Heart left ventricle (tissue), 13 donors: Measurements from ENCODE around the gene TNS1.

Experiments
- POLR2A ChIP-seq, 2 donors: fragments of 450-650 bp; IDR thresholded peaks; one replicate each; pipeline ENCODE4 v1.6.1; 2017; ENCODE audit warnings: antibody characterized with exemption in 2 of 2, mild to moderate bottlenecking in 2 of 2, moderate library complexity in 2 of 2
- TF ChIP-seq, protein P1 (sequence below), 12 donors: fragments of 200-600 bp; sonication (generic) in 4 of 12; IDR thresholded peaks; one replicate each; pipeline versions ENCODE4 v1.5.0 to v1.8.0; 2018 to 2022; ENCODE audit warnings: antibody characterized with exemption in 12 of 12, mild to moderate bottlenecking in 5 of 12
- donor health status: ischemic (EF 13 %, LVEDD 7.1; RV severe dilation, severe dysfunction).
- donor health status: DM: no; HTN: yes; CAD: no.
- donor health status: DM: no; HTN: no; CAD: no.
- donor health status: ischemic (EF 25% LVEDD 6.9; RV normal size, moderate dysfunction).
- donor health status: ischemic (EF 25% LVEDD 5.7; RV mildly dilated, moderate dysfunction).
- donor health status: ischemic (EF 35%, LVEDD 5.7; RV mildly dilated, moderate dysfunction).
- donor health status: nonischemic (EF 11% LVEDD 7.7; RV severe dilation, severe dysfunction).
- donor health status: DM: yes; HTN: yes; CAD: no.
- donor health status: PGD.
- donor health status: ischemic (EF 29% LVEDD 5.4; RV normal size, mild dysfunction).
- donor health status: nonischemic (EF 23%, LVEDD 6.1; RV moderate dilation, normal function).

DNA sequence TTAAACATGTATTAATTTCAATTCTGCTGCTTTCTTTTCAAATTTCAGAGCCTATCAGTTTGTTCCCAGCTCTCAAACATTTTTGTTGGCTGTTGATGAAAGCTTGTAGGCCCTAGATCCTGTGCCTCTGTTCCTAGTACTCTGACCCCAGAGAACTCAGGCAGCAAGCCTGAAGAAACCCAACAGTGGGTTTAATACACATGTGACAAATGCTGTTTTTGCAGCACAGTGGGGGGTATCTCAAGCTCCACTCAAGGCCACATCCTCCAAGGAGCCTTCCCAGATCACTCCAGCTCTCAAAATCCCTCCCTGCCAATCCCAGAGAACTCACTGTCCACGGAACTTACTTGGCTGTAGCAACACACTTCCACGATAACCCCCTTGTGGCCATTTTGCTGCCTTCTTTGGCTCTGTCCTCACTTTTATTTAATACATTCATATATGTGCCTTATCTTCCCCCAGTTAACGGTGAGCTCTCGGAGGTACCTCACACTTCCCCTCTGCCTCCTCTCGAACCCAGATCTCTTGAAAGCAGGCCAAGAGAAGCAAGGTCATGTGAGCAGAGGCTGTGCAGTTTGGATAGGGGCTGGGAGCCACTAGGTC, 122.4 kb downstream of the TNS1 start:
- TF ChIP-seq, protein P1, sequence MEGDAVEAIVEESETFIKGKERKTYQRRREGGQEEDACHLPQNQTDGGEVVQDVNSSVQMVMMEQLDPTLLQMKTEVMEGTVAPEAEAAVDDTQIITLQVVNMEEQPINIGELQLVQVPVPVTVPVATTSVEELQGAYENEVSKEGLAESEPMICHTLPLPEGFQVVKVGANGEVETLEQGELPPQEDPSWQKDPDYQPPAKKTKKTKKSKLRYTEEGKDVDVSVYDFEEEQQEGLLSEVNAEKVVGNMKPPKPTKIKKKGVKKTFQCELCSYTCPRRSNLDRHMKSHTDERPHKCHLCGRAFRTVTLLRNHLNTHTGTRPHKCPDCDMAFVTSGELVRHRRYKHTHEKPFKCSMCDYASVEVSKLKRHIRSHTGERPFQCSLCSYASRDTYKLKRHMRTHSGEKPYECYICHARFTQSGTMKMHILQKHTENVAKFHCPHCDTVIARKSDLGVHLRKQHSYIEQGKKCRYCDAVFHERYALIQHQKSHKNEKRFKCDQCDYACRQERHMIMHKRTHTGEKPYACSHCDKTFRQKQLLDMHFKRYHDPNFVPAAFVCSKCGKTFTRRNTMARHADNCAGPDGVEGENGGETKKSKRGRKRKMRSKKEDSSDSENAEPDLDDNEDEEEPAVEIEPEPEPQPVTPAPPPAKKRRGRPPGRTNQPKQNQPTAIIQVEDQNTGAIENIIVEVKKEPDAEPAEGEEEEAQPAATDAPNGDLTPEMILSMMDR (IDR thresholded peaks at IDR 0.05): peak in 2 of 12 donors; percentile 10 to 19
- TF ChIP-seq POLR2A (IDR thresholded peaks at IDR 0.05): no peak
